Kidney epithelial cell (primary cell): ENCODE results near the gene CSN1S1. TPM values are rescaled to one million over a fixed set of nuclear protein-coding genes. Genes with fewer than 3 reads are reported as not detected.

Source experiments
- DNase-seq: peaks from one replicate; pipeline ENCODE4 v3.0.0-alpha.2; 2010; ENCODE audit warnings: low read depth
- H3K27me3 ChIP-seq: 2 replicates; pipeline ENCODE4 v1.6.0; 2011; ENCODE audit warnings: low read length; ENCODE audit not compliant: control insufficient read depth, insufficient read depth
- H3K36me3 ChIP-seq: 2 replicates; pipeline ENCODE4 v1.5.1; 2011; ENCODE audit warnings: low read length; ENCODE audit not compliant: control insufficient read depth, insufficient read depth
- H3K4me3 ChIP-seq: 2 replicates; pipeline ENCODE4 v1.5.1; 2011; ENCODE audit warnings: low read depth, mild to moderate bottlenecking, control low read depth, low read length
- CTCF ChIP-seq: IDR thresholded peaks from 2 replicates; pipeline ENCODE4 v1.5.1; 2011; ENCODE audit warnings: mild to moderate bottlenecking, moderate library complexity, low read length, control low read depth, inconsistent platforms; ENCODE audit not compliant: insufficient read depth, poor library complexity, severe bottlenecking
- total RNA-seq: library from RNA; depleted of rRNA; stranded (reverse); fragments of >200 nt; gene quantifications from 2 replicates; pipeline ENCODE4 v1.2.3, GENCODE V29; 2015

CSN1S1 gene
- total RNA-seq, 1 donor from 2014 or later = not detected

- no peak for TF ChIP-seq CTCF
- H3K4me3 ChIP-seq = no peak overlapping the region
- no peaks in the 10 kb centered on the region for H3K36me3 ChIP-seq
- DNase-seq = no peak
- no peaks in the 10 kb centered on the region for H3K27me3 ChIP-seq
Observed at GRCh38 chr4:69934150-69934549, 3.3 kb downstream of the CSN1S1 start.

GRCh38 chr4:69936566-69936965 is 5.7 kb downstream of the CSN1S1 start:
- H3K36me3 ChIP-seq = no peaks in the 10 kb centered on the region
- H3K27me3 ChIP-seq = no peaks in the 10 kb centered on the region
- no peak for DNase-seq
- no peak overlapping the region for H3K4me3 ChIP-seq
- TF ChIP-seq CTCF = no peak

- DNase-seq = no peak
- Histone ChIP-seq H3K4me3 (no peak overlapping the region), H3K27me3 (no peaks in the 10 kb centered on the region), H3K36me3 (no peaks in the 10 kb centered on the region)
- TF ChIP-seq CTCF = no peak
Observed at GRCh38 chr4:69951602-69952001, 20.7 kb downstream of the CSN1S1 start.

GRCh38 chr4:69957209-69957608 is 26.3 kb downstream of the CSN1S1 start:
- no peak for TF ChIP-seq CTCF
- Histone ChIP-seq H3K36me3 (no peaks in the 10 kb centered on the region), H3K27me3 (no peaks in the 10 kb centered on the region), H3K4me3 (no peak overlapping the region)
- no peak for DNase-seq

- Histone ChIP-seq H3K36me3 (no peaks in the 10 kb centered on the region), H3K4me3 (no peak within 1 kb of the TSS), H3K27me3 (no peaks in the 10 kb centered on the region)
- TF ChIP-seq CTCF = no peak
- no peak for DNase-seq
Observed at GRCh38 chr4:69965628-69966027, 34.8 kb downstream of the CSN1S1 start, which contains the start of gene CSN2. Gene CSN2 (minus strand): TSS chr4:69965728. CDS start chr4:69960995, 4,733 bp downstream.

GRCh38 chr4:69970071-69970470 is 39.2 kb downstream of the CSN1S1 start:
- no peak for TF ChIP-seq CTCF
- no peak for DNase-seq

More at GRCh38 chr4:69970071-69970470, 39.2 kb downstream of the CSN1S1 start:
- Histone ChIP-seq H3K27me3 (no peaks in the 10 kb centered on the region), H3K36me3 (no peaks in the 10 kb centered on the region), H3K4me3 (no peak overlapping the region)
